ENCODE measurements around the gene ME3.

Gene ME3

DNA sequence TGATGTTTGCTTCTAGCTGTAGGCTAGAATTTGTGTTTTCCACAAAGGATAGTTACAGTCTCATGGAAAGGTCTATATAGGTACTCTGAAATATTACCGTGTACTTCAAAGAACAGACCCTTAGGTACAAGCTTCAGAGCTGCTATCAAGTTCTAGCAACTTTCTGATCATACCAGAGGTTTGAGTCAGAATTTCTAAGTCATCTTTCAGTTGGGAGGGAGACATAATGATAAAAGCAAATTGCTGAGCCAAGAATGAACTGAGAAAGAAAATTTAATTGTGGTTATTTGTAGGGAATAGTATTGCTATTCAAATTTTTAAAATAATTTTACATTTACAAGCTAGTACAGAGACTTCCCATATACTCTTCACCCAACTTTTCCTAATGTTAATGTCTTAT, 19.9 kb upstream of the ME3 start:
- DNase-seq: no peak

DNA sequence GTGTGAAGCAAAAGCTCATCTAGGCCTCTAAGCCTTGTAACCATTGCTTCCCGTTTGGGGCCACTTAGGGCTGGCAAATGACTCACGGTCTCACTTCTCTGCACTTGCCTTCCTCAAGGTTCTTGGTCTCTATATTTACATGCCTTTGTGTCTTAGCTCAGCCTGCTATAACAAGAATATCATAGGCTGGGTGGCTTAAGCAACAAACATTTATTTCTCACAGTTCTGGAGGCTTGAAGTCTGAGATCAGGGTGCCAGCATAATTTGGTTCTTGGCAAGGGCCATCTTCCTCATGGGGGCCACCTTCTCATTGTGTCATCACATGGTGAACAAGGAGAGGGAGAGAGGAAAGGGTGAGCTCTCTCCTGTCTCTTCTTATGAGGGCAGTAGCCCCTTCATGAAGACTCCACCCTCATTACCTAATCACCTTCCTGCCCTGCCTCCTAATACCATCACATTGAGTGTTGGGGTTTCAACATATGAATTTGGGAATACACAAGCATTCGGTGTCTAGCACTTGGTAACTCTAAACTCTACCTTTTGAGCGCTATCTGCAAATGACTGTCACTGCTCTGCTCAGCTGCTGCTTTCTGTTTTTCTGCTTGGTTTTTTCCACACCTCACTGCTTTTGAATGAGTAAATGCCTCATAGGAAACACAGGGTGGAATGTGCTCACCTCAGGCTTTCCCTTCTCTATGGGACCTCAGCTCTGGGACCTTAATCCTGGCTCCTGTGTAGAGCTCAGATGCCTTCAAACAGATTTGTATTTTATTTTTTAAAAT, 16.2 kb upstream of the ME3 start:
- no peak for DNase-seq

DNA sequence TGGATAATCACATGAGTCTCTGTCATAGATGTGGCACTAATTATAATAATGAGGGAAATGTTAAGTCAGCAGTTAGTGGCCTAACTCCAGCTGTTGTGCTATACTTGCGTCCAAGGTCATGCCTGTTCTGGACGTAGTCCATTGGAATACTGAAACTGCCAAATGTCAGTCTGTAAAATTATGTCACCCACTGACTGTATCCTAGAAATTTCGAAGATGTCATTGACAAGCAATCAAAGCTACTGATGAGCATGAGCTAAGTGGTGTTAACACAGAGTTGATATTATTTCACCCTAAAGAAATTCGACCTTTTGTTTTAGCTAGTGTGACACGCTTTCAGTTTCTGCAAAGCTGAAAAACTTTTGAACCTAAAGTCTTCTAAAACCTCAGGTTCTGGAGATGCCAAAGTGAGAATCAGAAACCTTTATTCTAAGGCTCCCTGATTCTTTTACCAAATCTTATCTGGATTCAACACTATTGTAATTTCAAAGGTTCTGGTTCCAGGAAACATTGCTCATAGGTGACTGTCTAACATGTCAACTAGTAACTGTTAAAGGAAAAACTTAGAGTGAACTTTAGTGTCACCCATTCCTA, 14.9 kb upstream of the ME3 start:
- DNase-seq: no peak

DNA sequence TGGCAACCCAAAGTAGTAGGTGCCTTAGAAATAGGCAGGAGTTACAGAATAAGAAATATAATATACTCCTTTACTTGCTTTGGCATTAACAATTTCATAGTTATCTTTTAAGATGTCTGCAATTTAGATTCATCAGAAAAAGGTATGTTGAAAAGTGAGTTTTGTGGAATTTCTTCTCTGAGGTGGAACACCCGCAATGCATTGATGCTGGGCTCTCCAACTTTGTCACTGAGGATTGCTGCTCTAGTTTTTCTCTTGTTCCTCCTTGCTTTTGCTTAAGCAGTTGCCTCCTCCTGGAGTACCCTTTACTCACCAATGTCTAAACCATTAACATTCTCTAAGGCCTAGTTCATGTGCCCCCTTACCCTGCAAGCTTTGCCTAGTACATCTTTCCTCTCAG, 14.1 kb upstream of the ME3 start:
- no peak for DNase-seq

DNA sequence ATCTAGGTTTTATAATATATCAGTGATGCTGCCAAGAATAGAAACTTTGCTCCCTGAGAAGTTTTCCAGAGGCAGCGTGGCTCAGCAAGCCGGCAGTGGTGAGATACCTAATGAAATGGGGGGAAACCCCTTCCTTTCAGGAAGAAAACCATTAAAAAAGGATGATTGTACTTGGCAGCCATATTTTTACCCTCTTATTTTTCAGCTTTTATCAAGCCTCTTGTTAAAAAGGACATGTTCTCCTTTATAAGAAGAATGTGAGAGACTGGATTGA, 9.0 kb upstream of the ME3 start:
- DNase-seq: no peak

DNA sequence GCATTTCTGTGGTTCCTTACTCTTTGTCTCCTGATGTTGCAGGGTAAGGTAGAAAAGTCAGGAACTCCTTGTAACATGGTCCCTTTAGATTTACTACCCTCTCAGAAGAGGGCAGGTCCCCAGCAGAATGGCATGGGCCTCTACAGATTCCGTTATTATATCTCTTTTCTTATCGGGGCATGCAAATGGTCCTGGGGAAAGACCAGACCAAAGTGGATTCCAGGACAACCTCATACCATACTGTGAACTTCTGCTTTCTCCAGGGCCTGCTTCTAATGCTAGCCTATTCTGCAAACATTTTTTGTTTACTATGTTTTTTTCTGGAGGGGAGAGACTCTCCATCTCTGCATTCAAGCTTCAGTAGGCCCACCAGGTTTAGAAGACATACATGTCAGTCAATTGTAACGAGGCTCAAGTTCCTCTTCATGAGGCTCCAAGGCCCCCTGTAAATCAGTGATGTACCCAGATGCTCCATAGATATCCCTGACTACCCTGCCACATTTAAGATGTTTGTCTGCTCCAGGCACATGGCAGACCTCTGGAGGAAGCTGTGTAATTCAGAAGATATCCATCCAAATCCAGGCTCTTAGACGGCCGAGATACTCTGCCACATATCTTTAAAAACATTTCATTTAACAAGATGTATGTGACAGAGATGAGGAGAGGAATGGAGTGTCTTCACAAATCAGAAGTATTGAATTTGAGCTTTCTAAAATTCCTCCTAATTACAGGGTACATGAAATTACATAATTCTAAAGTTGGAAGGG, 8.5 kb upstream of the ME3 start:
- no peak for DNase-seq

DNA sequence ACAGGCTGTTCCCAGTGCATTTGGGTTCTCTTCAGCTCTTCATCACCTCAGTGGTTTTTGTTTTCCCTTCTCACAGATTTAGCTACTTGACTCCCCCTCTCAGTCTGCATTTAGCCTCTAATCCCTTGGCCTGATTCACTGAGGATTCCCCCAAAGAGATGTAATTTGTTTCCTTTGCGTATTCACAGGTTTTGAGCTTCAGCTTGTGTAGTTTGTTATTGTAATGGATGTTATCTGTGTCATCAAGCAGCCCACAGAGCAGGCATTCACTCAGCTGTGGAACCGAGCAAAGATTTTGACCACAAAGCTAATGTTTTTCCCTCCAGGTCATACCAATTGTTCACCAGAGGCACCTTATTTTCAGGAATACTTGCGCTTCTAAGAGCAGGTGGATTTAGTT, 6.4 kb upstream of the ME3 start:
- DNase-seq: no peak

DNA sequence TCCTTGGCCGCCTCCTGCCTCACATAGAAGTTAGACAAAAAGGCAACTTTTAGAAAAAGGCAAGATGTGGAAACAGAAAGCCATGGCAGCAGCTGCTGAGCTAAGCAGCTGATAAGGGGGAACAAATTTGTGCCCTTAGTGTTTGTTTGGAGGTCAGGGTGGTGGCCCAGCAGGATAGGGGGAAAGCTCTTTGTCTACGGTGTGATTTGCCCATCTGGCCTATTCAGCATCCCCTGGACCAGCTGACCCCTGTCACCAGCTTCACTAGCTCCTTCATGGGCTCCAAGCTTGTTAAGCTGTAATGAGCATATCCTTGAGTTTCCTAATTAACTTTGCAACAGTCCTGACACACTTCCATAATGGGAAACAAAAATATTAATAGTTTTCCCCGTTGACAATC, 5.9 kb upstream of the ME3 start:
- DNase-seq: no peak

DNA sequence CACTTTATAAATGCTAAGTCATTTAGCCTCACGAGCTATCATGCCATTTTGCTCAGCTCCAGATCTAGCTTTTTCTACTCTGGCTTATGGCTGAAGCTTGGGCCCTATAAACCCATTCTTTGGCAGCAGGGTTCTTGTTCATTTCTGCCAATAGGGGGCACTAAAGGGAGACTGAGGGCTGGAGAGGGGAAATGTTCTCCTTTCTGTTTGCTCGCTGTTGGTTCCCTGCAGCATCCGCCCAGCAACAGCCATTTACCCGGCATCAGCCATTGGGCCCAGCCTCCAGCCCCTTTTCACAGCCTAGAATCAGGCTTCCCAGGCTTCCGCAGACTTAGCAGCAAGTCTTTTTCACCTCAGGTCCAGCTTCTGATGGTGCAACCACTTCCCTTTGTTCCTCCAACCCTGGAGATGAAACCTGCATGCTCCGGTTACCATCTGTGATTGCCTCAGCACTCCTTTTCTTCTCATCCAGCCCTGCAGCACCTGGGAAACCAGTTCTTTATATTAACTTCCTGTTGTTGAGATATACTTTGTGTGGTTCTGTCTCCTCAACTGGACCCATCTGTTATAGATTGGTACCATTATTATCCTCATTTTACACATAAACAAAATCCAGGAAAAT, 4.2 kb upstream of the ME3 start:
- DNase-seq: no peak

DNA sequence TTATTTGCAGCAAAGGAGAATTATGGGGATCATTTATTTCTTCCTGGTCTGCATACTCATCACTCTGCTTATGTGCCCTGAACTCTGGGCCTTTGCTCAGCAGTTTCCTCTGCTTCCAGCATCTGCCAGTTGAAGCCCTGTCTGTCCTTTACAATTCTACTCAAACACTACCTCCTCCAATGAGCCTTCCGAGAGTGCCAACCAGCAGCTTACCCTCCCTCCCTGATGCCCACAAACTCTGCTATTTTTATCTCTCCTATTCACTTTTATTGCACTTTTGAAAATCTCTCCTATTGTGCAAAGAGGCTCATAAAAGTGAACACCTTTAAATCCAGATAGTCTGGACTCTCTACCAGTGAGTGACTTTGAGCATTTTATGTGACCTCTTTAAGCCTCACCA, 3.6 kb upstream of the ME3 start:
- DNase-seq: no peak

DNA sequence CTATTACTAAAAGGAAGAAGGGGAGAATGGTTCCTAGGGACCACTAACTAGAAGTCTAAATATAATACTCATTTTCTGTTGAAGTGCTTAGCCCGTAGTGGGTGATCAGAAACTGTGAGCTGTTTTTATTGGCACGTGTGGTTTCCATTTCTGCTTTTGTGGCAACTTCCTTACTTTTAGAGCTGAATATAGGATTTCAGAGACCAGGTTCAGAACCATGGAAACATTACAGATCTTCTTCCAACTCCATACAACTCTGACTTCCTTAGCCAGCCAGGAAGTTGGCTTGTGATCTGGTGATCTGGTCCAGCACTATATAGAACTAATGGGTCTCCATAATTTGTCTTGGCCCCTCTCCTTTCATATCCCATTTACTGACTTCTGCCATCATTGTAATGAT, 2.6 kb upstream of the ME3 start:
- no peak for DNase-seq

DNA sequence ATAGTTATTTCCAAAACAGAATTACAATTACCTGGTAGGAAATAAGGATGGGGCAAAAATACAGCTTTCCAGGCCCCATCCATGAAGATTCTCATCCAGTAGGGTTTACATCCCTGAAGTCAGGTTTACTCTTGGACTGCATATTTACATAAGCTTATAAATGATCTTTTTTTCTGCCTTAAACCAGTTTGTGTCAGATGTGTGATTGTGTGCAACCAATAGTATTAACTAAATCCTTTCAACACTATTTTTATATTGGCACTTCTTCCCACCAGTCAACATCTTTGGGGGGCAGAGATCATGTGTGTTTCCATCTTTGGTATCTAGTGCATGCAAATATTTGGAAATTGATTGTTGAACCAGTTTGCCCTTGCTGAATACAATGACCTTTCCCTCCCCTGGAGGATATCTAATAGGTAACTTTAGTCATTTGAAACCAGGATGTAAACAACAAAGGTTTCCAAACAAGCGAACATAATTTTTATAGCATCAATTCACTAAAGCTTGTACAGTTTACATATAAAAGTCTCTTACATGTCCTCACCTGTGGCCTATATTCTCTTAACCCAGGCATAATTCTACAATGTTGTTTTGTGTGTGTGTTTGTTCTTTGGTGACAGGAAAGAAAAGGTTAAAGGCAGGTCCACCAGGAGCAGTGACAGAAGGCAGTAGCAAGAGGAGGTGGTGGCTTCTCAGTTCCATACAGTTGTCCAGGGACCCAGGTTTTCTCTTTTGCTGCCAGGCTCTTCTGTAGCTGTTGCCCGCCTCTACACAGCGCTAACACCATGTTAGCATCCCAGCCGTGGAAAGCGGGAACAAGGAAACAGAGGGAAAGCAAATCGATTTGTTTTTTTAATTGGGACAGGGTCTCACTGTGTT, 1.7 kb upstream of the ME3 start:
- DNase-seq: no peak

DNA sequence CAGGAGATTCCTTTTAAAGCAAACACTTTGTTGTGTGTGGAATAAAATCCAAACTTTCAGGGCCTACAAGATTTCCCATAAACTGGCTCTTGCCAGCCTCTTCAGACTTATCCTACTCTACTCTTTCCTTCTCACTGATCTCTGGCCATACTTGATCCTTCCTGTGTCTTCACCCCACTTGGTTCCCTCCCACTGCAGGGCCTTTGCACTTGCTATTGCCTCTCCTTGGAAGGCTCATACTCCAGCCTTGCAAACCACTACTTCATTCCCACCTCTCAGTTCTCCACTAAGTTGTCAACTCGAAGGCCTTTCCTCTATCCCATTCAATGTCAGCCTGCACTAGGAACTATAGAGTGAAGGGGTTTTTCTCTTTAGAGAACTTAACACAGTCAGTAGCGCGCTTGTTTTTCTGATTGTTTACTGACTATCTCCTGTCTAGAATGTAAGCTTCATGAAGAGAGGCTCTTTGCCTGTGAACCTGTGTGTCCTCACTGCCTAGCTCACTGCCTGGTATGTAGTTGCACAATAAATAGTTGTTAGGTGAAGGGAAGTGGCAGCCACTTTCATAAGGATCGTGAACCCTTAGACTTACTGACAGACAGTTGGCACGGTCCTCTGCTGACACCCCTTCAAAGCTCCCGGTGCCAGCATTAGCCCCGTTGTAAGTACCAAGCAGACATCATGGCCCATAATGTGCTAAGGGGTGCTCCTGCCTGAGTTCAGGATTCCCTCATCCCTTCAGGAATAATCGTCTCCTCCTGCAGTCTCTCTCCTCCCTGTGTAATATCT, 833 bp upstream of the ME3 start:
- DNase-seq: no peak

DNA sequence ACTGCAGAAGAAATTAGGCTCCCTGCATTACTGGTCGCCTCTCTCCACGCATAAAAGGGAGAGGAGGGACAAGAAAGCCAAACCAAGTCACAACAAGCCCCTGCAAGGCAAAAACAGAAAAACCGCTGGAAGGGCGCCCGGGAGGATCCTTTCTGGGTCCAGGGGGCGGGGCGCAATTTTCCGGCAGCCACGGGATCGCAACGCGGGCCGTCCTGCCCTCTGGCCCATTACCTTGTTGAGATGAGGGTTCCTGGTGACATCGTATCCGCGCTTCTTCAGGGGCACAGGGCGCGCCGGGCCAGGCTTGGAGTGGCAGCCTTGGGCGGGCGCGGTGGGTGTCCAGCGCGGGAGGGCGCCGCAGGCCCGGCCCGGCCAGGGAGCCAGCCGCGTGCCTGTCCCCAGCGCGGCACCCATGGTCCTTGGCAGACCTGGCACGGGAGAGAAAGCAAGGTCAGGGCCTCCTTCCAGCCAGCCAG, 847 bp downstream of the ME3 start:
- no peak for DNase-seq

DNA sequence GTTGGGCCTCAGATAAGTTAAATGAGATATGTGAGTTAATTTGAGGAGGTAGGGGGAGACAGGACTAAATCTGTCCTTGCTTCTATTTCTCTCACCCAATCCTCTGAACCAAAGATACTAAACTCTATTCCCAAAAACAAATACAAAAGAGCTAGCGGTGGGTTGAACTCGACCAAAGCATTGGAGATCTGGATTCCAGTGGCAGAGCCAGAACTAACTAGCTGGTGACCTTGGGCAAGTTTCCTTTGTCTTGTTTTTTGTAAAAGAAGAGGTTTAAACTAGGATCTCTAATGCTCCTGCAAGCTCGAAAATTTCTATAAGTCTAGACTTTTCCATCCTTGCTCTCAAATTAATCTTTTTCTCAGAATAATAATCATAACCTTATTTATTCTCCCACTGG, 1.5 kb downstream of the ME3 start:
- DNase-seq: no peak

DNA sequence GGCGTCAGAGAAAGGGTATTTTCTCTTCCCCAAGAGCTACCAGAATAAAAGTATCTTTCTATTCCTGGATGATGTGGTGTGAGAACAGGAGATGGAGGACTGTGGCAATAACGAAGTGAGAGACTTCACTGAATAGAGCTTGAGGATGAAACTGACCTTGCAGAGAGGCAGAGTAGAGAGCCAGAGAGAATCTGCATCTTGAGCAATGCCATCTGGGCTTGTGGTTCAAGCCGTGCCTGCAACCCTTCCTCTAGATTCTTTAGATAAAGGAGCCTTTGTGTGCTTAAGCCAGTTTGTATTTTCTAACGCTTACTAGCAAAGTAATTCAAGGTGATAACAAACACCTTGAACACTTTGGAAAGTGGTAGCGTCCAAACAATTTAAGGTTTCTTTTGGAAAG, 2.2 kb downstream of the ME3 start:
- no peak for DNase-seq

DNA sequence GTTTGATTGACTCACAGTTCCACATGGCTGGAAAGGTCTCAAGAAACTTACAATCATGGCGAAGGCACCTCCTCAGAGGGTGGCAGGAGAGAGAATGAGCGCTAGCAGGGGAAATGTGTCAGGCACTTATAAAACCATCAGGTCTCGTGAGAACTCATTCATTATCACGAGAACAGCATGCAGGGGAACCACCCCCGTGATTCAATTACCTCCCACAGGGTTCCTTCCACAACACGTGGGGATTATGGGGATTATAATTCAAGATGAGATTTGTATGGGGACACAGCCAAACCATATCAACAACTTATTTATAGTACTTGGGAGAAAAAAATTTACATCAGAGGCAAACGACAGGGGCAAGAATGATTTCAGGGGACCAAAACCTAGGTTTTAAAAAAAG, 3.0 kb downstream of the ME3 start:
- DNase-seq: no peak

DNA sequence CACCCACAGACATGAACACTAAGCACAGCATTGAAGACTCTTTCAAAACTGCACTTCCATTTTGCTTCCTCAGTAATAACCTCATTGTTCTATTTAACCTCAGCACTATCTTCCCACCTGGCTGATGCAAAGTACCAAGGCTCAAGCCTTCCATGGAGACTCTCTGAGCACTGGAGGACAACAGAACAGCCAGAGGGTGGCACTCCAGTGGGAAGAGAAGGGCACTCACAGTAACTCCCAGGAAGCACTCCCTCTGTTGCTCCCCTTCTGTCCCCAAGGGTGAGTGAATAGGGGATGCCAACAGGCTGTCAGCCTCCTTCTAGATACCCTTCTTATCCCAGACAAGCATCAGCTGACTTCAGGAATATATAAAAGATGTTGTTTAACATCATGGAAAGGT, 3.5 kb downstream of the ME3 start:
- no peak for DNase-seq

DNA sequence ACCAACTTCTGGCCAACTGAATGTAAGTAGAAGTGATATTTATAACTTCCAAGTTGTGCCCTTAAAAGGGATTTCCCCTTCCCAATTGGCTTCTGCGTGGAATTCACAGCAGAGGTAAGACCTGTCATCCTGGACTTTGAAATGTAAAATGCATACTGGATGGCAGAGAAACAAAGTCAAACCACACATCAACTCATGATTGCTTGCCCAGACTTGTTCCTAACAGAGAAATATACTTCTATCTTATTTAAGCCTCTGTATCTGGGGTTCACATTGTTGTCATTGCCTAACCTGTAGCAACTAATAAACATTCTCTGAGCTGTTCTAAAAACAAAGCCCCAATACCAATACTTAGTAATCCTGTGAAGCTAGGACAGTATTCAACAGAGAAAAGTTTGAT, 6.2 kb downstream of the ME3 start:
- DNase-seq: no peak

DNA sequence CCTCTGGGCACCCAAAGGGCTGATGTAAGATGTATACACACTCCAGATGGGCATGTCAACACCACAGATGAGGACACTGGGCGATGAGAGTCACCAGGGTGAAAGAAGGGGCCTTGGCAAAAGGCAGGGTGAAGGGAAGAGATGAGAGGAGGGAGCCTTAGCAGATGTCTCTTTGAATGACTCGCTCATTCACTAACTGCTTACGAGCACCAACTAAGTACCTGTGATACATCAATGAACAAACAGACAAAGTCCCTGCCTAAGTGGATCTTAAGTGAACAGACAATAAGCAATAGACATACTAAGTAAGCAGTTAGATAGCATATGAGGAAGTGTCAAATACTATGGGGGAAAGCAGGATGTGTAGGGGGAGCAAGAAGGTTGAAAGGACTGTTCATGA, 7.5 kb downstream of the ME3 start:
- DNase-seq: no peak

DNA sequence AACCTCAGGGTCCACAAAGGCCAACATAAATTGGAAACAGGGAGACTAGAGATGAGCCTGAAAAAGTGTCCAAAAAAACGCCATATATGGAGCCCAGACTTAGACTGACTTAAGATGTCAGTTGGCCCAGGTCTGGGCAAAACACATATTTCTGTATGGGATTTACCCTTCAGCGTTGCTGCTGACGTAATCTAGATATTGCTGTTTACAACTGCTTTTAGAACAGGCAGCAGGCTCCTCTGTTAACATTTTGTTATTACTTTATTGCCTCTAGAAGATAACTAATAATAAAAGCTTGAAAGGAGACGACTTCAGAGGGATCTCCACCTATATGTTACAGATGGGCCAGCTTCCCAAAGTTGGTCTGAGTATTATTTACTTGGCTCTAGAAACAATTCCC, 8.7 kb downstream of the ME3 start:
- no peak for DNase-seq

DNA sequence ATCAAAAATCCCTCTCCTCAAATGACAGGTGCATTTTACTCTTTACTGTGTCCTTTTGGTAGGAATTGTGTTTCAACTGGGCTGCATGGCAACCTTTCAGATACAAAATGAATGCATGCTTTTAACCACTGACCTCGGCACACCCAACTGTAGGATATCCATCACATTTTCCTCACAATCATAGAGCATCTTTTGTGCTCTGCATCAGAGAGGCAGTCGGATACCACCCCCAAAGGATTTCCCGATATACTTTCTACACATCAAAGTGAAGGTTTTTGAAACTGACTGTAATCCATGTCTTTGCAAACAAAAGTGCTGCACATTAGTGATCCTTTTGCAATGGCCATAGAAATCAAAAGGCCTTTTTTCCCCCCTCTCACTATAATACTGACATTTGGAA, 9.1 kb downstream of the ME3 start:
- no peak for DNase-seq

Measured in activated CD4-positive, alpha-beta T cell treated with anti-CD3 and anti-CD28 coated beads, Interleukin-2, amount 50 U/mL, for 4 hours (primary cell).